Measurements from ENCODE around the gene CCR2.

DNA sequence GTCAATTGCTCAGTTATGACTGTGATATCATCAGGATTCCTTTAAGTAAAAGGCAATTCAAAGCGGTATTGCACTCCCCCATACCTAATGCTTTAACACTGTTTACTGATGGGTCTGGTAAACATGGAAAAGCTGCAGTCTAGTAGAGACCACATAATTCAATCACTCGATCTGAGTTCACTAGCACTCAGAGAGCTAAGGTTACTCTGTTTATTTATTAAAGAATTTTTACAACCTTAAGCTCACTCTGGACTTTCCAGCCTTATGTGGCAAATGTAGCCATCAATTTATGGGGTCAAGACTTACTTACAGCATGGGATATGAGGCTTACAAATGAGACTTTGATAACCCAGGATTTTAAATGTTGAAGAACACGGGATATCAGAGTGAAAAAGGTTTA, 18.4 kb upstream of the CCR2 start:
- TF ChIP-seq, protein P1, sequence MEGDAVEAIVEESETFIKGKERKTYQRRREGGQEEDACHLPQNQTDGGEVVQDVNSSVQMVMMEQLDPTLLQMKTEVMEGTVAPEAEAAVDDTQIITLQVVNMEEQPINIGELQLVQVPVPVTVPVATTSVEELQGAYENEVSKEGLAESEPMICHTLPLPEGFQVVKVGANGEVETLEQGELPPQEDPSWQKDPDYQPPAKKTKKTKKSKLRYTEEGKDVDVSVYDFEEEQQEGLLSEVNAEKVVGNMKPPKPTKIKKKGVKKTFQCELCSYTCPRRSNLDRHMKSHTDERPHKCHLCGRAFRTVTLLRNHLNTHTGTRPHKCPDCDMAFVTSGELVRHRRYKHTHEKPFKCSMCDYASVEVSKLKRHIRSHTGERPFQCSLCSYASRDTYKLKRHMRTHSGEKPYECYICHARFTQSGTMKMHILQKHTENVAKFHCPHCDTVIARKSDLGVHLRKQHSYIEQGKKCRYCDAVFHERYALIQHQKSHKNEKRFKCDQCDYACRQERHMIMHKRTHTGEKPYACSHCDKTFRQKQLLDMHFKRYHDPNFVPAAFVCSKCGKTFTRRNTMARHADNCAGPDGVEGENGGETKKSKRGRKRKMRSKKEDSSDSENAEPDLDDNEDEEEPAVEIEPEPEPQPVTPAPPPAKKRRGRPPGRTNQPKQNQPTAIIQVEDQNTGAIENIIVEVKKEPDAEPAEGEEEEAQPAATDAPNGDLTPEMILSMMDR (conservative IDR thresholded peaks at IDR 0.05 in 1 of 2, IDR thresholded peaks at IDR 0.05 in 1 of 2; ENCODE audit: extremely low read depth in 1 of 2, insufficient read depth in 1 of 2, low read depth in 1 of 2, low read length in 2 of 2) = no peak
- no peak for TF ChIP-seq EZH2 (IDR thresholded peaks at IDR 0.05; ENCODE audit: borderline replicate concordance, low read length)
